ENCODE results near the gene VRK3.
A peak's percentile ranks its signal among the peaks of the same experiment; 100 is the strongest.

Gene VRK3

GRCh38 chr19:49932731-49933131, 92.4 kb downstream of the VRK3 start:
- Mint-ChIP-seq H3K27ac (no peak overlapping the region), H3K9me3 (no peaks in the 10 kb centered on the region), H3K4me1 (ENCODE audit: low read depth) (peaks cover 66% of the 10 kb centered on the region), H3K36me3 (ENCODE audit: low read depth) (peaks cover 64% of the 10 kb centered on the region), H3K4me3 (peak overlapping the region; percentile 28), H3K27me3 (peaks cover 10% of the 10 kb centered on the region)
- intact Hi-C loops (cut with micrococcal nuclease) = no loop called here

DNA sequence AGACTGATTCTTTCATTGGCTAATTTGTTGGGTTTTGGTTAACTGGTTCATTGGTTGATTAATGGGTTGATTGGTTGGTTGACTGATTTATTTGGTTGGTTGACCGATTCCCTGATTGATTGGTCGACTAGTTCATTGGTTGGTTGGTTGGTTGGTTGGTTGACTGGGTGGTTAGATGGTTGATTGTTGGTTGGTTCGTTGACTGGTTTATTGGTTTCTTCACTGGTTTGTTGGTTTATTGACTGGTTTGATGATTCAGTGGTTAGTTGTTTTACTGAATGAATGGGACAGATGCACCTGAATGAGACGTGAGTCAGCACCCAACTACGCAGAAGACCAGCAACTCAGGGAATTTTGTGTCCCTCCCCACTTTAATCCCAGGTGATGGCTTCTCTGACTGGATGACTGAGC, 93.1 kb downstream of the VRK3 start:
- Mint-ChIP-seq H3K4me3 (peak overlapping the region; percentile 85), H3K4me1 (ENCODE audit: low read depth) (peaks cover 66% of the 10 kb centered on the region), H3K27me3 (peaks cover 10% of the 10 kb centered on the region), H3K27ac (peak overlapping the region; percentile 30), H3K9me3 (no peaks in the 10 kb centered on the region), H3K36me3 (ENCODE audit: low read depth) (peaks cover 71% of the 10 kb centered on the region)
- intact Hi-C loops (cut with micrococcal nuclease) = no loop called here

DNA sequence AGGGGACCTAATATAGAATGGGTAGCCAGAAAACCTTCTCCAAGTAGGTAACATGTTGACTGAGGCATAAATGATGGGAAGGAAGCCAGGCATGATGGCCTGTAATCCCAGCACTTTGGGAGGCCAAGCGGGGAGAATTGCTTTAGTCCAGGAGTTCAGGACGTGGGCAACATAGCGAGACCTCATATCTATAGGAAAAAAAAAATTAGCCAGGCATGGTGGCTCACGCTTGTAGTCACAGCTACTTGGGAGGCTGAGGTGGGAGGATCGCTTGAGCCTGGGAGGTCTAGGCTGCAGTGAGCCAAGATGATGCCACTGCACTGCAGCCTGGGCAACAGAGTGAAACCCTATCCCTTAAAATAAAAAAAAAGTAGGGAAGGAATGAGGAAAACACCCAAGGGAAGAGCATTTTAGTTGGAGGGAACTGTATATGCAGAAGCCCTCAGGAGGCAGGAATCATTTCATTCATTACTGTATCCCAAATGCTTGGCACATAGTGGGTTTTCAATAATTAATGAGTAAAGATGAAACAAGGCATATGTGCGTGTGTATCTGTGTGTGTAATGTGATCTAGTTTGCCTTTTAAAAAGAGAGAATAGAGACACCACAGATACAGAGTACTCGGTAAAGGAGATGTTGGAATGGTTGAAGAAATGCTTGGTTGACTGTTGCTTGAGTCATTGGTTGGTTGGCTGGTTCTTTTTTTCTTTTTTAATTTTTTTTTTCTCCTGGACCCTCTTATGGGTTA, 93.7 kb downstream of the VRK3 start:
- Mint-ChIP-seq H3K4me3 (peak overlapping the region; percentile 85), H3K4me1 (ENCODE audit: low read depth) (peaks cover 66% of the 10 kb centered on the region), H3K9me3 (no peaks in the 10 kb centered on the region), H3K36me3 (ENCODE audit: low read depth) (peaks cover 76% of the 10 kb centered on the region), H3K27me3 (peaks cover 10% of the 10 kb centered on the region), H3K27ac (peak overlapping the region; percentile 92)
- intact Hi-C loops (cut with micrococcal nuclease) = no loop called here

DNA sequence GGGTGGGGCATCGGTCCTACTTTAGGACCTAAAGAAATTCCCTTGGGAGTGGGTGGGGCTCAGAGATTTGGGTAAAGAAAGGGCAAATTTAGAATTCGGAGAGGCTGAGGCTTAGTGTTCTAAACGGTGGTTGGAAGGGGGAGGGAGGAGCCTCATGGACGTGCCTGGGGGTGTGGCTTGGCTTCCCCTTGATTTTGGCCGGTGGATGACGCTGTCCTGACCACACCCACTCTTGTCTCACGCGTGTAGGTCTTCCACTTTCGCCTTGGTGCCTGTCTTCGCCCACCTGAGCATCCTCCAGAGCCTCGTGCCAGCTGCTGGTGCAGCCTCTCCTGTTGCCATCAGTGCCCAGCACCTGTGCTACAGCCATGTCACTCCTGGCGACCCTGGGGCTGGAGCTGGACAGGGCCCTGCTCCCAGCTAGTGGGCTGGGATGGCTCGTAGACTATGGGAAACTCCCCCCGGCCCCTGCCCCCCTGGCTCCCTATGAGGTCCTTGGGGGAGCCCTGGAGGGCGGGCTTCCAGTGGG, 94.6 kb downstream of the VRK3 start:
- Mint-ChIP-seq H3K9me3 (no peaks in the 10 kb centered on the region), H3K36me3 (ENCODE audit: low read depth) (peaks cover 86% of the 10 kb centered on the region), H3K27me3 (peaks cover 10% of the 10 kb centered on the region), H3K4me1 (ENCODE audit: low read depth) (peaks cover 67% of the 10 kb centered on the region), H3K4me3 (peak overlapping the region; percentile 85), H3K27ac (peak overlapping the region; percentile 92)
- intact Hi-C loops (cut with micrococcal nuclease) = no loop called here

DNA sequence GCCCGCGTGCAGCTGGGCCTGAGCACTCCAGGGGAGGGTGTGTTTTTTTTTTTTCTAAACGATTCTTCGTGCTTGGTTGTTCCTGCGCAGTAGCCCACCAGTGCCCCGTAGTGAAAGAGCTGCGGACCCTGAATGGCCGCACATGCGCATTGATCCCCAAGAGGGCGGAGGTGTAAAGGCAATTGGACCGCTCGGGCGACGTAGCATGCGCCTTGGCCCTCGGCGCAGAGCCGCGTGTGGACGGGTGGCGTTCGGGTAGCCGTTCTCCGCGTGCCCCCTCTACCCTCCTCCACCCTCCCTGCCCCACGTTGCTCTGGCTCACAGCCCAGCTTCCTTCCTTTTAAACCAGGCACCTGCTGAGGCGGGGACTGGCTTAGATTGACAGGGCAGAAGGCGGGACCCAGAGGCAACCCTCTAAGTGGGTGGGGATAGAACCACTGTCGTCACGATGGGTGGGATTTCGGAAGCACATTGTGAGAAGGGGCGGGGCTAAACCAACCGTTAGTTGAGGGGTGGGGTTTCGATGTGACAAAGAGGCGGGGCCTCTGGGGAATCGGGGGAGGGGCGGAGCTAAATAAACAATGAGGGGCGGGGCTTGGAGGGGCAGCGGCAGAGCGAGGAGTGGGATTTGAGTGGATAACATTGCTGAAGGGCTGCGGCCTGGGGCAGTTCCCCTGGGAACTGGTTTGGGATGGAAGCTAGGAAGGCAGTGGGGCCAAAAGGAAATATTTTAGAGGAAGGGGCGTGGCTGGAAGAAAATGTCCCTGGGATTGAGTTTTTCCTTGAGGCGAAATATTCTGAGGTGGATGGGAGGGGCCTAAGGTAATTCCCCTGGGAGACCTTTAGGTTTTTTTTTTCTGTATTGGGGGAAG, 95.3 kb downstream of the VRK3 start:
- Mint-ChIP-seq H3K27ac (peak overlapping the region; percentile 92), H3K9me3 (no peaks in the 10 kb centered on the region), H3K4me1 (ENCODE audit: low read depth) (peaks cover 72% of the 10 kb centered on the region), H3K4me3 (peak overlapping the region; percentile 85), H3K27me3 (peaks cover 10% of the 10 kb centered on the region), H3K36me3 (ENCODE audit: low read depth) (peaks cover 93% of the 10 kb centered on the region)
- intact Hi-C loops (cut with micrococcal nuclease) = loop anchor here (5.0 kb wide), 1 partner anchor 38 kb away; no protein-coding TSS in a partner anchor

- peak within 1 kb of the TSS; percentile 85 for H3K4me3 Mint-ChIP-seq
- H3K27me3 Mint-ChIP-seq = peaks cover 10% of the 10 kb centered on the region
- intact Hi-C loops (cut with micrococcal nuclease) = loop anchor here (5.0 kb wide), 1 partner anchor 37 kb away; no protein-coding TSS in a partner anchor
- H3K9me3 Mint-ChIP-seq = no peaks in the 10 kb centered on the region
- H3K4me1 Mint-ChIP-seq (ENCODE audit: low read depth) = peaks cover 79% of the 10 kb centered on the region
- peaks cover 99% of the 10 kb centered on the region for H3K36me3 Mint-ChIP-seq (ENCODE audit: low read depth)
- H3K27ac Mint-ChIP-seq = peak within 1 kb of the TSS; percentile 92
Observed at GRCh38 chr19:49929121-49929610, 96.0 kb downstream of the VRK3 start, which contains the start of the genes ATF5 and NUP62. Gene ATF5 (plus strand): TSS chr19:49929205. CDS start chr19:49930851, 1,646 bp downstream. Gene NUP62 (minus strand): TSS chr19:49929504. CDS start chr19:49909807, 19,697 bp downstream.

DNA sequence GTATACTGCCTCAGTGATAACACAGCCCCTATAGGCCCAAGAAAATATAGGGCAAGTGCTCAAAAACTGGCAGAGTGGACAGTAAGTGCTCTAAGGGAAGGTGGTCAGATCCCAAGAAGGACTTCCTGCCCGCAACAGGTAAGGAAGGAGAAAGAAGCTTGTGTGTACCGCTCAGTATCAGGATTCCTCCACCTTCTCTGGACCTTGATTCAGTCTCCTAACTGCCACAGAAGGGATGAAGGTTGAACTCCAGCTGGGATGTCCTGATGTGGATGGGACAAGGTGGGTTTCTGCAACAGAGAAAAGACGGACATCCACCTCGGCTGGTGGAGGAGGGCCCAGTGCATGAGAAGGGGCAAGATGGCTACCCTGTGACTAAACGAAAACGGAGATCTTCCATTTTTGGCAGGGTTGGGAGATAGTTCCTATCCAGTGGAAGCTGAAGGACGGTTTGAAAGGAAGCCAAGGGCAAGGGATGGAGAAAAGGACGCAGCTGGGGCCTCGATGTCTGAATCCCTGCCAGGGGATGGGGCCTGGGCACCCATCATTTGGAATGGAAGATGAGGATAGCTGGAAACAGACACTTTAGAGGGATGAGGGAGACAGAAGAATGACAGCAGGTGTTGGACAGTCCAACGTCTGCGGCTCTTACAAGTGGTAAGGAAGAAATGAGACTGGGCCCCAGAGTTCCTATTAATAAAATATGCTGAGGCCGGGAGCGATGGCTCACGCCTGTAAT, 97.5 kb downstream of the VRK3 start:
- H3K4me3 Mint-ChIP-seq = peak overlapping the region; percentile 85

DNA sequence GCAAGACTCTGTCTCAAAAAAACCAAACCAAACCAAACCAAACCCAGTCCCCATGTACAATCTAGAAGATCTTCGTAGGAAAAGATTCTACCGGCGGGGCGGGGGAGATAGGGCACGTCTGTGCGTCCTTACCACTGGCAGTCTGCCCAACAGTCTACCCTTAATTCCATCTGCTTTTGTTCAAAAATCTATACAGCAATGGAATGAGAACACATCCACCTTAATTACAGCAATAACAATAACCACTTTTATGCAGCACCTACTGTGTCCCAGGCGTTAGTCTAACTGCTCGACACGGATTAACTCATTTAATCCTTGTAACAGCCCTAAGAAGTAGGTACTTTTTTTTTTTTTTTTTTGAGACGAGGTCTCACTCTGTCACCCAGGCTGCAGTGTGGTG, 98.7 kb downstream of the VRK3 start:
- H3K27ac Mint-ChIP-seq = peak overlapping the region; percentile 72
- peaks cover 100% of the 10 kb centered on the region for H3K36me3 Mint-ChIP-seq (ENCODE audit: low read depth)
- H3K4me1 Mint-ChIP-seq (ENCODE audit: low read depth) = peaks cover 82% of the 10 kb centered on the region
- intact Hi-C loops (cut with micrococcal nuclease) = loop anchor here (5.0 kb wide), 1 partner anchor 34 kb away; no protein-coding TSS in a partner anchor
- peaks cover 1% of the 10 kb centered on the region for H3K27me3 Mint-ChIP-seq
- H3K4me3 Mint-ChIP-seq = peak overlapping the region; percentile 85
- no peaks in the 10 kb centered on the region for H3K9me3 Mint-ChIP-seq

More for the DNA sequence above, 97.5 kb downstream of the VRK3 start:
- Mint-ChIP-seq H3K4me1 (ENCODE audit: low read depth) (peaks cover 82% of the 10 kb centered on the region), H3K27me3 (peaks cover 5% of the 10 kb centered on the region), H3K9me3 (no peaks in the 10 kb centered on the region), H3K27ac (peak overlapping the region; percentile 92), H3K36me3 (ENCODE audit: low read depth) (peaks cover 100% of the 10 kb centered on the region)
- intact Hi-C loops (cut with micrococcal nuclease) = loop anchor here (5.0 kb wide), 1 partner anchor 35 kb away; no protein-coding TSS in a partner anchor

Measured in dendritic cell treated with granulocyte-macrophage colony-stimulating factor and Interleukin-4, amounts not matched to agents 40 ng/mL and 50 ng/mL, for 4 days (primary cell).